ENCODE data around the gene GUCY2F.

DNA sequence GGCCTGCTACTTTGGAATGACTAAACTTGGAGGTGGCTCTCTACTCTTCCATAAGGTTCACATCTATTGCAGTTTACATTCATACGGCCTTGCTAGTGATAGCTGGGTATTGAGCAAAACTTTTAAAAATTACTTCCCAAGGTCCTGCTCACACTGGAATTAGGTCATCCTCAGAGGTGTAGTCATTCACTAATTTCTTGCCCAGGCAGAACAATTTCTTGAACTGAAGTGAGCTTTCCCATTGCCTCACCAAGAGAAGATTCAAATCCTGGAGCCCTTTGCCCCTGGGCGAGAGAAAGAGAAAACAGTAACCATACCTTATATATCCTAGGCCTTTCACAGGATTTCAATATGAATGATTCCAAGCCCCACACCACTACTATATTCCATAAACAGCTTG lies 109.2 kb downstream of the GUCY2F start:
- no peak for TF ChIP-seq EZH2 (IDR thresholded peaks at IDR 0.05)
- TF ChIP-seq, protein P1, sequence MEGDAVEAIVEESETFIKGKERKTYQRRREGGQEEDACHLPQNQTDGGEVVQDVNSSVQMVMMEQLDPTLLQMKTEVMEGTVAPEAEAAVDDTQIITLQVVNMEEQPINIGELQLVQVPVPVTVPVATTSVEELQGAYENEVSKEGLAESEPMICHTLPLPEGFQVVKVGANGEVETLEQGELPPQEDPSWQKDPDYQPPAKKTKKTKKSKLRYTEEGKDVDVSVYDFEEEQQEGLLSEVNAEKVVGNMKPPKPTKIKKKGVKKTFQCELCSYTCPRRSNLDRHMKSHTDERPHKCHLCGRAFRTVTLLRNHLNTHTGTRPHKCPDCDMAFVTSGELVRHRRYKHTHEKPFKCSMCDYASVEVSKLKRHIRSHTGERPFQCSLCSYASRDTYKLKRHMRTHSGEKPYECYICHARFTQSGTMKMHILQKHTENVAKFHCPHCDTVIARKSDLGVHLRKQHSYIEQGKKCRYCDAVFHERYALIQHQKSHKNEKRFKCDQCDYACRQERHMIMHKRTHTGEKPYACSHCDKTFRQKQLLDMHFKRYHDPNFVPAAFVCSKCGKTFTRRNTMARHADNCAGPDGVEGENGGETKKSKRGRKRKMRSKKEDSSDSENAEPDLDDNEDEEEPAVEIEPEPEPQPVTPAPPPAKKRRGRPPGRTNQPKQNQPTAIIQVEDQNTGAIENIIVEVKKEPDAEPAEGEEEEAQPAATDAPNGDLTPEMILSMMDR (IDR thresholded peaks at IDR 0.05): no peak

All from neural progenitor cell (in vitro differentiated cells).